Stimulated activated CD4-positive, alpha-beta T cell treated with anti-CD3 and anti-CD28 coated beads, Interleukin-4, amount 100 ng/mL, for 1 hour (primary cell): Measurements from ENCODE around the gene SLC7A6.

Source experiments
- DNase-seq: peaks from one replicate; pipeline ENCODE4 v3.0.0-alpha.2; 2020

Gene SLC7A6

DNA sequence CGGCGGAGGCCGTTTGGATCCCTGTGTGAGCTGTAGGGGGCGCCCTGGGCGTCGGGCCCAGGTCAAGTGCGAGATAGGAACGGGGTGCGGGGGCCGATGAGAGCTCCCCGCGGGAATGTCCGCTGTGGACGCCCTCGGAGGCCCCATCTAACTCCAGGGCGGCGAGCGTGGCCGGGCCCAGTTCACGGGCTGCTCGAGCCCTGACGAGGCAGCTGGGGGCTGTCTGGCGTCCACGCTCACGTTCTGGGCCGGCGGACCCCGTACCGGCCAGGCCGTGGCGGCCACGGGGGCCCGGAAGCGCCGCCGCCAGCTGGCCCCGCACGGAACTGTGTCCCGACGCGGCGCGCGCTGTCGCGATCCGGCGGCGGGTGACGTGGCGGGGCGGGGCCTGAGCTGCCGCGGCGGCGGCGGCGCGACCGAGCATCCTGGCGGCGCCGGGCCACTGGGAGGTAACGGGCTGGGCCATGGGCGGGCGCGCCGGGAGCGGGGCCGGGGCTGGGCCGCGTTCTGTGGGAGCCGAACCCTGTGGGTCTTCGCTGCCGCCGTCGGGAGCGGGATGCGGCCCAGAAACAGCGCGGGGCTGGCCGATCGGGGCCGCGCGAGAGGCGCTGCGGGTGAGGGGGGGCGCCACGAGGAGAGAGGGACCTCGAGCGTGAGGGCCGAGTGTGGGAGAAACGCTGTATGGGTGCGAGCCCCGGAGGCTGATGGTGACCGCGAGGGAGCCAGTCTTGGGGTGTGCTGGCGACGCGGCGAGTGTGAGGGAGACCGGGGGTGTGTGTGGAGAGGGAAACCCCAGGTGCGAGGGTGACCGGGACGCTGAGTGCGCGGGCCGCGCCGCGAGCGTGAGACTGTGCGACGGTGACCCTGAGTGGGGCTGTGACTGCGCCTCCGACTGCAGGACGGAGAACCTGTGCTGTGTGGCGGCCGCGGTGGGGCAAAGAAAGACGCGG lies at the start of gene SLC7A6:
Gene SLC7A6 (plus strand): TSS at position 399 of the 950 bp plus-strand sequence. CDS start 10,201 bp downstream, outside the sequence.
- DNase-seq: peak; percentile 86

DNA sequence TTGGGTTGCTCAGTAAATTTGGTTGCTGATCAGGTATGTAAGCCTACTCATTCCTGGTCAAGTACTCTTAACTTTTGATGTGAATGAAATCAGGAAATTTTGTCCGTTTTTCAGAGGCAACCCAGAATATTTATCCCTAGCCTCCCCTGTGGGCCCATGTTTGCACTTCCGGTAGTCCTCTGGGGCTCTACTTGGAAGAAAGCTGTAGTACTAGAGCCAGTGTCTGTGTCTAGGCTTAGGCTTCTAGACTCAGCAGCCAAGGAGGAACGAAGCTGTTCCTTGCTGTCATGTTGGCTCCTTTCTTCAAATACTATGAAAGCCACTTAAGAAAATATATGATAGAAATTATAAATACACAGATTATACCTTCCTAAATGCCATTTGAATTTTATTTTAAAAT lies 49.6 kb upstream of the SLC7A6 start:
- DNase-seq: no peak

DNA sequence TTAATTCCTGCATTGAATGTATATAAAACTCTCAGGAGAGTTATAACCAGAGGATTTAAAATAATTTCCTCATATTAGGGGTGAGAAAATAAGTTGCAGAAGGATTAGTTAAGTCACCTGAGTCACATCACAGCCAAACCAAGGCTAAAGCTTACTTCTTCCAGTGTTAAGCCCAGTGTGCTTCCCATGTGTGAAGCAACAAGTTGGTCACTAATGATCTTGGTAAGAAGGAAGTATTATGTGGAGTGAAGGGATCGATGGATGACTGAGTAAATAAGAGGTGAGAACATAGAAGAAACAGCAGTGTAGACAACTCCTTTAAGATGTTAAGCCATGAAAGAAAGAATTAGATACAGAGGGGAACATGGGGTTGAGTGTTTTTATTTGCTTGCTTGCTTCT lies 49.0 kb upstream of the SLC7A6 start:
- no peak for DNase-seq

DNA sequence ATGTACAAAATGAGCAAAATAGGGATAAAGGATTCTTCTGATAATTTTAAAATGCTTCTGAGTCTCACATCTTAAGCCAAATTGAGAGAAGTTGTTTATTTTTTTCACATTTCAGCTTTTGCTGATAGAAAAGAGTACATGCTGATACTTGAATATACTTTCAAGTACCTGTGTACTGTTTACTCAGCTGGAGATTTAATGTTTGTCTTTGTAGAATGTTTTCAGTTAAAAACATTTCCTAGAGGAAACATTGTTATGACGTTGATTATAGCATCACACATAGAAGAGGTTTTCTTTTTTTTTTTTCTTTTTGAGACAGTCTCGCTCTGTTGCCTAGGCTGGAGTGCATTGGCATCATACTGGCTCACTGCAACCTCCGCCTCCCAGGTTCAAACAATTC lies 48.1 kb upstream of the SLC7A6 start:
- DNase-seq: no peak

DNA sequence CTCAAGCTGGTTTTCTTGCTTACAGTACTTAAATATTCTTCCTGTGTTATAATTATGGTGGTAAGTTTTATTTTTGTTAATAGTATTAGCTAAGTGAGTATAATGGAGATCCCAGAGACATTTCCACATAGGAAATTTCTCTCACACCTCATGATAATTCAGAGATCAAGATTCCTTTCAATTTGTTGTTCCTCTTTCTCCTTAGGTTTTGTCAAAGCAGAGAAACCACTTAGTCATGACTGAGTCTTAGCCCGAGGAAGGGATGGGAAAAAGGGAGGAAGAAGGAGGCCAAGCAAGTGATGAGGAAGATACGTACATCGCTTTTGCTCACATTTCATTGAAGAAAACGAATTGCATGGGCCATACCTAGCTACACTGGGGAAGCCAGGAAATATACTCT lies 46.8 kb upstream of the SLC7A6 start:
- DNase-seq: no peak

DNA sequence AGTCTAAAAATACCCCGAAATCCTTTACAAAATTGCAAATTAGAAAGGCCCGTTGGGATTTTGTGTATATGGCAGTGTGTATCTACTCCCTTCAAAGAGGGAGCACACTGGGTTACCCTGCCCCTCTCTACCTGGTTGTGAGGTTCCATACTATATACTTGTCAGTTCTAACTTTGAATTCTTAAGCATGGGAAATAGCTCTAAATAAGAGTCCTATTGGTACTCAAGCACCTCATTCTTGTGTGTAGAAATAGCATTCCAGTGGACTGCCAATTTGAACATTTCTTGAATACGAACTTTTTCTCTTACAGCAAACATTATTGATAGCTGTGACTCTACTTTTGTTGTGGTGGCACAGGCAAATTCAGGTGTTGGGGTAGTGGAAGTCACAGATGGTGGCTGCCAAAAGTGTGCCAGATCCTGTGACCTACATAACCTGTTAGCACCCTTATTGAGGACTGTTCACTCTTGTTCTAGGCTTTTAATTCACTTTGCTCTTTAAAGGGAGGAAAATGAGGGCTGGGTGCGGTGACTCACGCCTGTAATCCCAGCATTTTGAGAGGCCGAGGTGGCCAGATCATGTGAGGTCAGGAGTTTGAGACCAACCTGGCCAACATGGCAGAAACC lies 44.5 kb upstream of the SLC7A6 start:
- DNase-seq: no peak

DNA sequence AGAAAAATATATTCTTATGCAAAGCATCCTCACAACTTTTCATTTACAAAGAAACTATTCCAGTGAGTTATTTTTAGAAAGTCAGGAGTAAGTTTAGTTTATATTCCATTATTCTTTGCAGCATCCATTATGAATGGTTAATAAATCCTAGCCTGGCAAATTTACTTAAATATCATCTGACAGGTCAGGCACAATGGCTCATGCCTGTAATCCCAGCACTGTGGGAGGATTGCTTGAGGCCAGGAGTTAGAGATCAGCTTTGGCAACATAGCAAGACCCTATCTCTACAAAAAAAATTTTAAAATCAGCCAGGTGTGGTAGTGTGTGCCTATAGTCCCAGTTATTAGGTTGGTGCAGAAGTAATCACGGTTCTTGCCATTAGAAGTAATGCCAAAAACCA lies 41.3 kb upstream of the SLC7A6 start:
- DNase-seq: no peak

DNA sequence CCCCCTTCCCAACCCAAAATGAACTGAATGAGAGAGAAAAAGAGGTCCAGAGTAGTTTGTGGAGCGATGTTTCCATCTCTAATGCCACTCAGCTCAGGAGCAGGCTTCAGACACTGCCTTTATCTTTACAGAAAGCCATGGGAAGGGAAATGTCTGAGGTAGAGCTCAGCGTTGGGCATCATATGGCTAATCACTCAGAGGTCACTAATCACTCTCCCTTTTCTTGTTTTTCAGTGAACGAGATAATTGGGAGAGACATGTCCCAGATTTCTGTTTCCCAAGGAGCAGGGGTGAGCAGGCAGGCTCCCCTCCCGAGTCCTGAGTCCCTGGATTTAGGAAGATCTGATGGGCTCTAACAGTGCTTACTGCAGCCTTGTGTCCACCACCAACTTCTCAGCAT lies 38.2 kb upstream of the SLC7A6 start:
- DNase-seq: no peak

DNA sequence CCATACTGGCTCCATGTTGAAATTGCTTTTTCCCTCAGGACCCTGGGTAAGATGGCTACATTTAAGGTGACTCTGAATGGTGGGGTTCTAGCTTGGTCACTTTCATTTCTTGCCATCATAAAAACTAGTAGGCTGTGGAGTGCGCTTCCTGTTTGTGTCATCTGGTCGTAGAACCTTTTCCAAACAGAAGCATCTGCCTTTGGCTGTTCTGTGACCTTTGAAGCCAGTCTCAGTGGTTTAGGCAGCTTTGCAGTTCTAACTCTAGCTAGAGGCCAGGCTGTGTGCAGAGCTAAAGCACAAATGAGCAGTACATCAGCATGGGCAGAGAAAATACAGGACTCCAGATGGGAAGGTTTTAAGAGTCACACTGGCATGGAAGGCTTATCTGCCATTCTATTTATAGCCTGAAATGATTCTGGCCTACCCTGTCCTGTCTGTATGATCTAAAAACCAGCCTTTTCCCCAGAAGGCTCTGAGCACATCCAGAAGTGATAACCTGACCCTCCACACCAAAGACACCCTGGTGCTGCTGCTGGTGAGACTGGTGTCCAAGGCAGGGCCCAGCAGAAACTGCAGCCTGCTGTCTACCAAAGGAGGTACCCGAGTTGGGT lies 37.0 kb upstream of the SLC7A6 start:
- DNase-seq: no peak

DNA sequence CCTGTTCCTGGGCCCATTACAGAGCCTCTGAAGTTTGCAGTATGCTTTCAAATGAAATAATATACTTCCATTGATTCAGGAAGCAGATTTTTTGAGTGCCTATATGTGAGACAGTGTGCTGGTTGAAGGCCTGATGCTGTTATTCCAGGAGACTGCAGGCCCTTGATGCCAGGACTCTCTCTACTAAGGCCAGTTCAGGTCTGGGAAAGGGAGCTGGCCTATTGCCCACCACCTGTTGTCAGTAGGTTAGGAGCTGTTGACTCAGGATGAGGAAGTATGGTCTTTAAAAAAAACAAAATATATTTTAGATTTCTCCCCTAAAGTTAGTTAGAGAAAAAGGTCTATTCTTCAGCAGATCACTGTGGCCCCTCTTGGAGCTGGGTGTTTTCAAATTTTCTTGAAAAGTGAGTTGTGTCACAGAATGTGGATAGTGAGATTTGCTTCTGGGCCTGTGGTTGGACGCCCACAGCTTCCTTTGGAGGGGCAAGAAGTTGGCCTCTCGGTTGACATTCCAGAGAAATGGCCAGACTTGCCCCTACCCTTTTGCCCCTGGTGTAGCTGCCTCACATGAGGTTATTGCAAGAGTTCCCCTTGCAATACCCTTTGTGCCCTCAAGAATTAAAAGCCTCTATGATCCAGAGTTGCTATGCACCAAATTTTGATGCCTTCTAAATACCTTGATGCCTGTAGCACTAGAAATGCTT lies 36.3 kb upstream of the SLC7A6 start:
- no peak for DNase-seq

DNA sequence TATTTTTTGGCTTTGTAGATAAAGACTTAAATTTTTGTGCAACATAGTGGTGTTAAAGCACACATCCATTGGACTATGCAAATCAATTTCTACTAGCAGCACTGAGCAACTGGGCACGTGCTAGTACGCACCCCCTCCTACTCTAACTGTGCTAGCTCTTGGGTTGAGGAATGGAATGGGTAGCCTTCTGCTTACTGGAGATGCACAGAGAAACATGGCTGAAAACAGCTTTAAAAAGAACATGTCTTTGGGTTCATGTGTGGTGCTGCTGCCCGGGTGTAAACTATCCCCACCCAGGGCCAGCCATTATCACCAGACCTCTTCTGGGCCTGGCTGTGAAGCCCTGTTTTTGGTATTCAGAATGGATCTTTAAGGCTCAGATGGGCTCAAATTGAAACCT lies 35.7 kb upstream of the SLC7A6 start:
- no peak for DNase-seq

DNA sequence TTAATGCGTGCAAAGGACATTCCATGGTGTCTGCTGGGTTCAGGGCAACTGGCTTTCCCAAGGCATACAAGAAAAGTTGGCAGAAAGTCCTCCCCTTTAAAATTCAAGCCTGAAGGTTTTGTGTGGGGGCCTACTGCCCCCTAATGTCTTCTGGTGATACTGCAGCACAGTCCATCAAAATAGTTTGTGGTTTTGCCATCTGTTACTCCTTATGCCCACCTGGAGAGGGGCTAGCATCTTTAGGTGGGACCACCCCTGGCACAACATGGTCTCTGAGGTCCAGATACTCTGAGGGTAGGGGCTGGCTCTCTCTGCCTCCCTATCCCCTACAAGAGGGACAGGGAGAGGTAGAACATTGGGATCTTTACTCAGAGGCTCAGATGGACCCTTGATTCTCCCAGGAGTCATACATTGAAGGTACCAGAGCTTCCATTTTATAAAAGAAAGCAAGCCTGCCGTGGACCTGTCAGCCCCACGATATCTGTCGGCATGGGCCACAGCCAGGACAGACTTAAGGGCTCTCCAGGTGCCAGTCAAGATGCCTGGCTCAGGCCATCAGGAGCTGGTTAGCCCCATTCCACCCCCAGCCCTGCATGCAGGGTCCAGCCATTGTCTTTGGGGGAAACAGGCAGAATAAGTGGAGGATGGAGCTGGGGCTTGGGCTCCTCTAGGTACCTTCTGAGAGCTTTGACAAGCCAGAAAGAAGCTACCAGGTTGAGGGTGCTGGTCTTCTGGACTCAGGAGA lies 34.7 kb upstream of the SLC7A6 start:
- DNase-seq: peak; percentile 41

DNA sequence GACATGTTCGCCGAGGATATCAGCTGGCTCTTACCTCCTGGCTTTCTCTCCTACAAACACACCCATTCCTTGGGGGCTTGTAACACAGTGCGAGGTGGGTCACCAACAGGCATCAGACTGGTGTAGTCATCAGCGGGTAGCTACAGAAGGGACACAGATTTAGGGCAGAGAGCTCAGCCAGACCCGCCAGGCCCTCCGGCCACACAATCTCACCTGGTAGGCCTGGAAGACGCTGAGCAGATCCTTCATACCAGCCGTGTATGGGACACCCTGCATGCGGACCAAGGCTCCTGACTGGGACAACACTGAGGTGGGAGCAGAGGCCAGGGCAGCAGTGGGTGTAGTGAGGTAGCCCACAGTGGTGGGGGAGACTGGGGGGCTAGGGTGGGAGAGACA lies 34.2 kb upstream of the SLC7A6 start:
- DNase-seq: no peak

DNA sequence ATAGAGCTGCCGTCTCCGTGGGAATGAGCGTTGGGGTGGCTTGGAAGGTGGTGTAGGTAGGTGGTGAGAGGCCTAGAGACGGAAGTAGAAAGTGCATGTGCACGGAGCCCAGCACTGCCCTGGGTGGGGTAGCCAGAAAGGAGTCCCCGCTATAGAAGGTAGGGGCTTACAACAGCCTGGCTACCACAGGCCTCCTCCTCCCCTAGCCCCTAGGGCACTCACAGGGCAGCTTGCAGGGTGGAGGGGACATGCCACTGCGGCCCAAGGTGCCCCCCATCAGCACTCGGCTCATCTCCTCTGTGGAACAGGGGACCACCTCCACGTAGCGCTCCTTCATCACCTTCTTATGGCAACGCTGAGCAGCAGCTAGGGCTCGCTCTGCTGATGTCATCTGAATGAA lies 33.4 kb upstream of the SLC7A6 start:
- DNase-seq: no peak

DNA sequence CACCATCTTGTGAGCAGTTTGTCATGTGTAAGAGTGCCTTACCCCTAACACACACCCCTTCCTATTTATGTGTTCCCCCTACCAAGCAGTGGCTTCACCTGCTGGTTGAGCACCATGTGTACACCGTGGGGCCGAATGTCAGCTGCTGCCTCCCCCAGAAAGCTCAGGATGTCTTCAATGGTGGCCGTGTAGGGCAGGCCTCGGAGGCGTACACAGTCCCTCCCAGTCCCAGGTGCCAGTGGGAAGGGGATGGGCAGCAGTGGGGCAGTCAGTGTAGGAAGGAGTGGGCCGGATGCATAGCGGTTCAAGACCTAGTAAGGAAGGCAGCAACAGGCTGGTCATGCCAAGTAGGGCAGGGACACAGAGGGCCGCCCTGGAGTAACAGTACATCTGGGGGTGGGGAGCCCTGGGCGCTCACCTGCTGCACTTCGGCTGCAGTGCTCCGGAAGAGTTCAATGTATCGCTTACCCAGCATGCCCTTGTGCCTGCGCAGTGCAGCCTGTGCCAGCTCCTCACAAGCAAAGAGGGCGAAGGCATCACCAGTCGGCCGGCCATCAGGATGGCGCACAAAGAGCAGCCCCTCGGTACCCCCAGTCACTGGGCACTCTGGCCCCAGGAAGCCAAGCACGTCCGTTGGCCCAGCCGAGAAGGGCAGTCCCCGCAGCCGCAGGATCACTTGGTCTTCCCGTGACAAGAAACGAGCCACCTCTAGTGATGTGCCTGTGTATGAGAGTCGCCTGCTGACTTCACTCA lies 32.8 kb upstream of the SLC7A6 start:
- DNase-seq: no peak

DNA sequence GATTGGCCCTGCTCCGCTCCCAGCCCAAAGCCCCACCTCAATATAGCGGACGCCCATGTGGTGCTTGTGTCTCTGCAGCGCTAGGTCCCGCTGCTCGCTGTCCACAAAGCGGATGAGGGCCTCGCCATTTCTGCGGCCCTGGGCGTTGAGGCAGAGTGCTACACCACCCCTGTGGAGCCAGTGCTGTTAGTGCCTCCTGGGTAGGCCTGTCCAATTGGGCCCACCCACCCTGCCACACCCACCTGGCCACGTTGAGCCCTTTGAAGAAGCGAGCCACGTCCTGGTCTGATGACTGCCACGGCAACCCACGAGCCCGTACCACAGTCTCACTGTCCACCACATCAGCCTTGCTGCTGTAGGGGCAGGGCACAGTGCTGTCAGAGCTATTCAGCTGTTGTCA lies 32.0 kb upstream of the SLC7A6 start:
- DNase-seq: no peak

DNA sequence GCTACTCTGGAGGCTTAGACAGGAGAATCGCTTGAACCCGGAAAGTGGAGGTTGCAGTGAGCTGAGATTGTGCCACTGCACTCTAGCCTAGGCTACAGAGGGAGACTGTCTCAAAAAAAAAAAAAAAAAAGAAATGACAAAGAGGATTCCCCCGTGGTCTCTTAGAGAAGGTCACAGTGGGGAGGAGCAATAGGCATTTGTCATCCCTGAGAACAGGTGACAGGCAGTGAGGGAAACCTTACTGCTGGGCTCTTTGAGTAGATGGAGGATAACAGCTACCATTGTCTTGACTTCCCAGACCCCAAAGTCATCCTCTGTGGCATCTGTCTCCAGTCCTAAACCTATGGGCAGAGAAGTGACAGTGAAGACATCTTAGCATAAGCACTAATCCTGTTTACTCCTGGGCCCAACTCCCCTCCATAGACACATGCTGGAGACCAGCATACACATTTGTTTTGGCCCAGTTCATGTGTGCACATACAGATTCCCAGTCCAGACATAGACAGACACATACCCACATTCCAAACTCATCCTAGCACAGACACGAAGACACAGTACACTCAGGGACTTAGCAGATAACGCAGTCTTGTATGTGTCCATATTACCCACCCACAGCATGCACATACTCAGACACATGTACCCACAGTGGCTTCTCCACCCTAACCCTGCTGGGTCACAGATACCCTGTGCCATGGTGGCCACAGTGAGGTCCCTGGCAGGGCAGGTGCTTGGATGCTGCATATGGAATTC lies 31.1 kb upstream of the SLC7A6 start:
- DNase-seq: no peak

DNA sequence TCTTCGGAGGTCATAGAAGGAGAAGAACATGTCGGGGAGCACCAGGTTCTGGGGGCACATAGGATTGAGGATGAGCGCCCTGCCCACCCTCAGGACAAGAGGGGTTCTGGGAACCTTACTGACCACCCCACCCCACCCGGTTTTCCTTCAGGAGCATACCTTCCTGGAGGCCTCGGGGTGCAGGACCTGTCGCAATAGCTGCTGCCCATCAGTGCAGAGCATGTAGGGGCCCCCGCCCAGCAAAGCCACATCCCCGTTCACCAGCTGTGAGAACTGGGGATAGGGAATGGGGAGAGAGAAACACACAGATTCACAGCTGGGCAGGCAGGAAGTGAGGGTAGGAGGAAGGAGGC lies 30.5 kb upstream of the SLC7A6 start:
- no peak for DNase-seq

DNA sequence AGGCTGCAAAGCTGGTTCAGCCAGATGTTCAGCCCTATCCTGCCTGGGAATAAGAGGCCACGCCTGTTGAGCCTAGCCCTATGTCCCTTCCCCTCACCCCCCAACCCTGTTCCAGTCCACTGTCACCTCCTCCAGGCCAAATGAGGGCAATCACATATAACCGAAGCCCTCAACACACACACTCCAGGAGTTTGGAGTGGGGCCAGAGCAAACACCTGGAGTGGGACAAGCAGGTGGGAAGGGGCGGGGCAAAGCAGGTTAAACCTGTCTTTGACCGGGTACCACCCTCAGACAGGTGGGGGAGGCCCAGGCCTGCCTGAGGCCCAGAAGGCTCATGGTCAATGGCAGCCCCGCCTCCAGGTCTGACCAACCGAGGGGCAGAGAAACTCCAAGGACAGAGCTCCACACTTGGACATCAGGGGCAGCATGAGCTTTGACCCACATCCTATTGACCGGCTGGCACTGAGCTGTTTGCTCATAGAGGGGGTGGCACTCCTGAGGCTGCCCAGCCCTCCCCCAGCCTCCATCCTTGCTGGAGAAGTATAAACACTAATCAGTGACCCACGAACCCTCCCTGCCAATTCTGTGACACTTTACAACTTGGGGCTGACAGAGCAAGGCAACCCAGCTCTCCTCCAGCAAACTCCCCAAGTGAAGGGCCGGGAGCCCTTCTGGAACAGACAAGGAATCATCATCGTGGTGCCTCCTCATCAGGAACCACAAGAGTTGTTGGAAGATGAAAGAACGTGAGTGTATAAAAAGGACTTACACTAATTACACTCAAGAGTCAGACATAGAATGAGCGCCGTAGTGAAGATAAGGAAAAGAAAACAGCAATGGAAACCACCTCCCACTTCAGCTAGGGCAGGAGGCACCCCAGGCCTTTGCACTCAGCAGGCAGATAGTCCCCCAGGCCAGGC lies 29.9 kb upstream of the SLC7A6 start:
- DNase-seq: no peak
